Thyroid gland (tissue), 4 donors: ENCODE measurements around the gene CHRM5.

Experiments used
- CTCF ChIP-seq, 6 experiments: fragments of 200-600 bp in 3 of 6; fragments of 450-650 bp in 3 of 6; sonication (generic) in 3 of 6; IDR thresholded peaks; one replicate each; pipeline ENCODE4 v1.5.1; 2016 to 2019; ENCODE audit warnings: antibody characterized with exemption in 6 of 6, mild to moderate bottlenecking in 2 of 6, inconsistent platforms in 1 of 6, moderate library complexity in 1 of 6
- POLR2A ChIP-seq, 2 donors: fragments of 450-650 bp; IDR thresholded peaks; one replicate each; pipeline ENCODE4 v1.6.1; 2017; ENCODE audit warnings: antibody characterized with exemption in 2 of 2, mild to moderate bottlenecking in 2 of 2, moderate library complexity in 1 of 2

GRCh38 chr15:34059476-34059875 is 91.2 kb downstream of the CHRM5 start:
- no peak for TF ChIP-seq POLR2A (IDR thresholded peaks at IDR 0.05)
- no peak for TF ChIP-seq CTCF (IDR thresholded peaks at IDR 0.05)
